ENCODE measurements around the gene PIGZ.

Gene PIGZ

DNA sequence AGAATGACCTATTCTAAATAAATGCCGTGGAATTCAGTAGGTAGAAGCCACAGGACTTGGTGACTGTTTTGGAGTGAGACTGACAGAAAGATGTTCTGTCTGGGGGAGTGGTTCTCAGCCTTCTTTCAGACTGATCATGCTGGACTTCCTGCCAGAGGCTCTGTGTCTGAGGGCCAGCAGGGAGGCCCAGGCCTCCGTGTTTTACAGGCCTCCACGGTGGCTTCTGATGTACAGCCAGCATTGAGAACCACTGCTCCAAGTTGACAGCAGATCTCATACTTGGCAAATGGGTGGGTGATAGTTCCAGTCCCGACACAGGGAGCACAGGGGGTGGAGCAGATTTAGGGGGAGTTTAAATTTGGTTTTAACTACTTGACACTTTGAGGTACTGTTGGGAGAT lies 6.7 kb upstream of the PIGZ start:
- TF ChIP-seq ZFX (IDR thresholded peaks at IDR 0.05) = no peak
- no peak for TF ChIP-seq CTCF (conservative IDR thresholded peaks at IDR 0.05)

GRCh38 chr3:196974661-196975060 lies 6.0 kb upstream of the PIGZ start:
- no peak for TF ChIP-seq CTCF (conservative IDR thresholded peaks at IDR 0.05)
- no peak for TF ChIP-seq ZFX (IDR thresholded peaks at IDR 0.05)
- H3K27ac ChIP-seq = no peak overlapping the region

More for the DNA sequence above, 6.7 kb upstream of the PIGZ start:
- no peak overlapping the region for H3K27ac ChIP-seq

DNA sequence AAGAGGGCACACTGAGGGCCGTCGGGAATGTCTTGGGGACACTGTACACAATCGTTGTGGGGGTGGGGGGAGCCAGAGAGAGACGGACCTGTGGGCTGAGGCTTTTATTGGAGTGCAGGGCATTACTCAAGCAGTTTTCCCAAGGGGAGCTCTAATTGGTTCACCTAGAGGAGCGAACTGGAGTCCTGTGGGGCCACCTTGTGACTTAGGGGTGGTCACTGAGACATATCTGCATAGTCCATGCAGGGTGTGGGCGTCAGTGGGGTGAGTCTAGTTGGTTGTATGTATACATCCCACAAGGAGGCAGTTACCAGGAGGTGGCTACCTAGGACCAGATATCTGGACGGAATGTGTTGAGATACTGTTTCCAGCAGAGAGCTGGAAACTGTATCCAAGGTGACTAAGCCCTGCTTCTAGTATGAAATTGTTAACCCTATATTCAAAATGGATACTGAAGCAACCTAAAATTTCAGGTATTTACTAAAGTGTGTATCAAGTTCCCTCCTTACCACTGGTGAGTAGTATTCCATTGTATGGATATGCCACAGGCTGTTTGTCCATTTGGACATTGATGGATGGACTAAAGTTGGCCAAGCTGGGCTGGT lies 2.6 kb upstream of the PIGZ start:
- no peak overlapping the region for H3K27ac ChIP-seq
- TF ChIP-seq ZFX (IDR thresholded peaks at IDR 0.05) = no peak
- 0 out of 2 replicates have a peak, but pooled peaks have one; percentile 3 for TF ChIP-seq CTCF (conservative IDR thresholded peaks at IDR 0.05)

DNA sequence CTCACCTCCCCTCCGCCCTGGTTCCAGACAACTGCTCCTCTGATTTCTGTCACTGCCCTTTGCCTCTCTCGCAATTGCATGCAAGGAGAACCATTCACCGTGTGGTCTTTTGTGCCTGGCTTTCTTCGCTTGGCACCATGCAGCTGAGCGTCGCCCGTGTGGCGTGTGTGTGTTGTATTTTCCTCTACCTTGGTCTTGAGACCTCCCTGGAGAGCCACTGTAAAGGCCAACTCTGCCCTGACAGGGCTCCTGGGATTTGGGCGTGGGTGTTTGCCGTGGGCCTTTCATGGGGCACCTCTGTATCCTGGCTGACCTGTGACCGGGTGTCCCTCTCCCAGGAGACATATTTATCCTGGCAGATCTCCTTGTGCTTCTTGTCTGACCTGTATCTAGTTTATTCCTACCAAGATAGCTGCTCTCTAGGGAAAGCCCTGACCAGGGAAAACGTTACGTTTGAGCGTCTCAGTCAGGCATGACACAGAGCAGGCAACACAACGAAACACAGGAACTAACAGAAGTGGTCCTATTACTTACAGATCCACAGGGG lies 2.0 kb upstream of the PIGZ start:
- TF ChIP-seq ZFX (IDR thresholded peaks at IDR 0.05) (no peak), CTCF (conservative IDR thresholded peaks at IDR 0.05) (no peak)
- no peak overlapping the region for H3K27ac ChIP-seq

GRCh38 chr3:196969660-196970546 lies 1.3 kb upstream of the PIGZ start:
- TF ChIP-seq ZFX (IDR thresholded peaks at IDR 0.05) = 0 out of 2 replicates have a peak, but pooled peaks have one; percentile 22
- peak; percentile 100 for TF ChIP-seq CTCF (conservative IDR thresholded peaks at IDR 0.05)
- H3K27ac ChIP-seq = peak overlapping the region; percentile 41

DNA sequence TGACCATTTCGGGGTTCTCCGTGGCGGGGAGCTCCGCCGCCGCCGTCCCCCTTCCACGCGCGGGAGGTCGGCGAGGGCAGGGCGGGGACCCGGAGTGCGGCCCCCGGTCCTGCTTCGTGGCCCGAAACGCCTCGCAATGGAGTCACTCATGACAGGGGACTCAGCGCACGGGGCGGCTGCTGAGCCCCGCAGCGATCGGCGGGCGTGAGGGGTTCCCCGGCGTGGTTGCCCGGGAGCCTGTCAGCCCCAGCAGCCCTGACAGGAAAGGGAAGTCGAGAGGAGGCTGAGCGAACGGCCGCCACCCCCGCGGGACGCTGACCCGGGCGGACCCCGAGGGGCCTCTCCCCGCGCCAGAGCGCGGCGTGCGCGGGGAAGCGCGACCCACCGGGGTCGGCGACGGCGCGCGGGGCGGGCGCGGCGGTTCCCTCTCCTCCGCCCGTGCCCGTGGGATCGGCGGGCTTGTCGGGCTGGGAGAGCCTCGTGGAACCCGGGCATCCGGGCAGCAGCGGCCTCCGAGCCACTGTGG lies 564 bp upstream of the PIGZ start:
- TF ChIP-seq ZFX (IDR thresholded peaks at IDR 0.05) (no peak), CTCF (conservative IDR thresholded peaks at IDR 0.05) (no peak)
- H3K27ac ChIP-seq = peak overlapping the region; percentile 41

Measured in C4-2B (cell line).